ENCODE data around the gene ACOXL. TPM values are rescaled to one million over a fixed set of nuclear protein-coding genes. Genes with fewer than 3 reads are reported as not detected.

Gene ACOXL
- total RNA-seq, 2 experiments from 2014 or later = 0.14 to 0.56 TPM

GRCh38 chr2:110708455-110708854 lies 23.9 kb upstream of the ACOXL start:
- Mint-ChIP-seq H3K27ac (no peak overlapping the region), H3K36me3 (ENCODE audit: low read depth) (no peaks in the 10 kb centered on the region), H3K4me1 (ENCODE audit: low read depth) (no peaks in the 10 kb centered on the region), H3K4me3 (no peak overlapping the region), H3K9me3 (no peaks in the 10 kb centered on the region), H3K27me3 (peaks cover 25% of the 10 kb centered on the region)
- CTCF ChIA-PET = no interaction called here
- intact Hi-C loops (cut with micrococcal nuclease) = no loop called here
- no peak for ATAC-seq
- no peak for DNase-seq
- POLR2A ChIA-PET = no interaction called here
- no peak for TF ChIP-seq CTCF (IDR thresholded peaks at IDR 0.05)

DNA sequence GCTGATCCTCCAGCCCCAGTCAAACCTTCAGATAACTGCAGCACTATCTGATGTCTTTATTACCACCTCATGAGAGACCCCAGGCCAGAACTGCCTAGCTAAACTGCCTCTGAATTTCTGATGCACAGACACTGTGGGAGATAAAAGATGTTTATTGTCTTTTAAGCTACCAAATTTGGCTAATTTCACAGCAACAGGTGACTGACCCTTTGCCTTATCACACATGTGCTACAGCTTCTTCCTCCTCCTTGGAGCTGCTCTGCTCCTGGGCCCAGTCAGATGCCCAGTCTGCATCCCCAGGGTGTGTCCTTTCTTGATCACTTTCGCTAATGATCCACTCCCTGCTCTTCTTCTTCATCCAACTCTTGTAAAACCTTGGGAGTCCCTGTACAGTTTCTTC lies 19.6 kb upstream of the ACOXL start:
- POLR2A ChIA-PET = interaction anchor here (0.6 kb wide), 1 partner anchor 69 kb away, joined by 3 read pairs; no protein-coding TSS in a partner anchor
- ATAC-seq = no peak
- Mint-ChIP-seq H3K27me3 (peaks cover 31% of the 10 kb centered on the region), H3K36me3 (ENCODE audit: low read depth) (no peaks in the 10 kb centered on the region), H3K9me3 (no peaks in the 10 kb centered on the region), H3K27ac (no peak overlapping the region), H3K4me3 (no peak overlapping the region), H3K4me1 (ENCODE audit: low read depth) (no peaks in the 10 kb centered on the region)
- intact Hi-C loops (cut with micrococcal nuclease) = no loop called here
- CTCF ChIA-PET = no interaction called here
- DNase-seq = no peak
- no peak for TF ChIP-seq CTCF (IDR thresholded peaks at IDR 0.05)

GRCh38 chr2:110713513-110714362 lies 18.6 kb upstream of the ACOXL start:
- ATAC-seq (peak; percentile 96), DNase-seq (peak; percentile 44)
- Mint-ChIP-seq H3K36me3 (ENCODE audit: low read depth) (no peaks in the 10 kb centered on the region), H3K4me3 (no peak overlapping the region), H3K27ac (no peak overlapping the region), H3K27me3 (peaks cover 25% of the 10 kb centered on the region), H3K4me1 (ENCODE audit: low read depth) (no peaks in the 10 kb centered on the region), H3K9me3 (no peaks in the 10 kb centered on the region)
- ChIA-PET CTCF (no interaction called here), POLR2A (interaction anchor here (0.6 kb wide), 1 partner anchor 68 kb away, joined by 3 read pairs; no protein-coding TSS in a partner anchor)
- TF ChIP-seq CTCF (IDR thresholded peaks at IDR 0.05) = no peak
- intact Hi-C loops (cut with micrococcal nuclease) = no loop called here

DNA sequence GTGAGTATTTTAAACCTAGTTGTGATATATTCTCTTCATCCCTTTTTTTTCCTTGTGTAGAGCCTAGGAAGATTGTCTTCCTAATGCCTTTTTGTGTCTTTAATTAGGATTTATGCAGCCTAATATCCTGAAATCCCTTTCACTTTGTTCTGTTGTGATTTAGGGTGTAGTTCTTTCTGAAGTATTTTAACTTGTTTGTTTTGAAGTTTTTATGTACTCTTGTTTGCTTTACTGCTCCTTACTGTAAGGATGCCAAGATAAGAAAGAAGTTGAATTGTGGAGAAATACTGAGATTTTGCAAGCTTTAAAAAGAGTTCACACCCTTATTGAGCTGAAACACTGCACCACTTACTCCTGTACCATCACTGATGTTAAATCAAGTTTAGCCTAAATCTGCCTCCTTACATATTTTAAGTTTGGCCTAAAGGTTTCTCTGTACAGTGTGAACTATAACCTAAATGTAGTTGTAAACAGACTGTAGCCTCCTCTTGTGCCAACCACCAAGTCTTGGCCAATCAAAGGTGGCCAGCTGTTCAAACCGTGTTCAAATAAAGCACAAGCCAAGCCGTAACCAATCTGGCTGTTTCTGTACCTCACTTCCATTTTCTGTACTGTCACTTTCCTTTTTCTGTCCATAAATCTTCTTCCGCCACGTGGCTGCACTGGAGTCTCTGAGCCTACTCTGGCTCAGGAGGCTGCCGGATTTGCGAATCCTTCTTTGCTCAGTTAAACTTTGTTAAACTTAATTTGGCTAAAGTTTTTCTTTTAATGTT lies 17.7 kb upstream of the ACOXL start:
- ATAC-seq (no peak), DNase-seq (no peak)
- H3K4me3 Mint-ChIP-seq = no peak overlapping the region
- ChIA-PET CTCF (no interaction called here), POLR2A (no interaction called here)
- H3K27ac Mint-ChIP-seq = no peak overlapping the region
- H3K36me3 Mint-ChIP-seq (ENCODE audit: low read depth) = no peaks in the 10 kb centered on the region
- intact Hi-C loops (cut with micrococcal nuclease) = no loop called here
- no peaks in the 10 kb centered on the region for H3K4me1 Mint-ChIP-seq (ENCODE audit: low read depth)
- no peaks in the 10 kb centered on the region for H3K9me3 Mint-ChIP-seq
- TF ChIP-seq CTCF (IDR thresholded peaks at IDR 0.05) = no peak
- peaks cover 23% of the 10 kb centered on the region for H3K27me3 Mint-ChIP-seq

All from activated CD8-positive, alpha-beta T cell treated with anti-CD3 and anti-CD28 coated beads for 36 hours (primary cell).